Activated T-helper 9 cell treated with anti-CD3 and anti-CD28 coated beads, Interleukin-2, amount 50 U/mL, for 16 hours (primary cell): Measurements from ENCODE around the gene GRIA4.

Experiments
- DNase-seq: peaks from one replicate; pipeline ENCODE4 v3.0.0-alpha.2; 2020; ENCODE audit warnings: low read depth

GRIA4 gene

DNA sequence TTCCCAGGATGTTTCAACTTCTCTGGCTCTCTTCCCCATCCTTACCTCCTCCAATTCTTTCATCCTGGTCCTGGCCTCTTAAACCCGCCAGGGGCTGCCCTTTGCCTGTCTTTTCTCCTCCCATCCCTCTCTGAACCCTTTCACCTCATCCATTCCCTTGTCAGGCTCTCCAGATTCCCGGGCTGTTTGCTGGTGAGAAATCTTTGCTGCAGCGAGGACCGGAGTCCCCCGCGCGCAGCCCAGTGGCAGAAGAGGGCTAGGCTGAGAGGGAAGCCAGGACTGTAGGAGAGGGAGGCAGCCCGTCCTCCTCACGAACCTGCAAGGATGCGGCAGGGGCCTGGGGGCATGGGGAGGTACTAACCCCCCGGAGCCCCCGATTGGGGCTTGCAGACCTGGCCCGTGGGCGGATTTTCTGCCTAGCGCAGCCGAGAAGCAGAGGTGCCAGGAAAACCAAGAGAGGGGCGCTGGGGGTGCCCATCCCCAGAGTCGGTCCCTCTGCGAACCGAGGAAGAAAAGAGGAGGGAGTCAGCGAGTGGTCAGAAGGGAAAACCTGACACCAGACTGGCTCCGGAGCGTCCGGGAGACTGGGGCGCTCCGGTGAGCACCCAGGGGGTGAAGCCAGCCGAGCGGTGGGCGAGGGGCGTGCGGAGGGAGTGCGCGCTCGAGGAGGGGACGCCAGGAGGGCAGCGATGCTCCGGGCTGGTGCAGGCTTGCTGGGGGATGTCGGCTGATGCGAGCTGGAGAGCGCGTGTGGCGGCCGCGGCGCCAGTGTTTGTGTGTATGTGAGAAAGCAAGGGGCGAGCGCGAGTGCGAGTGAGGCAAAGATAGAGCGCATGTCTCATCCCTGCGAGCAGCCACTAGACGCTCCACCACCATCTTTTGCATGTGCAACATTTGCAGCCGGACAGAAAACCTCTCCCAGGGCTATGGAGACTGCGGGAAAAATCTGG lies at the start of gene GRIA4:
TSS of gene GRIA4 (plus strand) at position 242 of the 950 bp plus-strand sequence. CDS start 925 bp downstream, outside the sequence.
- DNase-seq: no peak

DNA sequence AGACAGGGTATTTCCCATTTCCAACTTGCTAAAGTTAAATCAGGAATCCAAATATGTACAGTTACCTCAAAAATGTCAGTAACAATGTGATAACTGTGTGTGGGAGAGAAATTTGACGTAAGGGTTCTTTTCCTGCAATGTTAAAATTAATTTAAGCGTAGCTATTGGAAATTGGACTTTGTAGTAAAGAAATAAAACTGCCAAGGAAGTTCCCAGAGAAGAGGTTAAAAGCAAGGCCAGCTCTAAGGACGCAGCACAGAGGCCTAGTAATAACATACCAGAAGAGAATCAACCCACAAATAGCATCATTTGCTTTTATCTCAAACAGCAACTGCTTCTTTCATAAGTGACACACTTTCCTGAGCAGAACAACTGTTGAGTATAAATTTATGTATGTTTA lies 36.8 kb upstream of the GRIA4 start:
- DNase-seq: no peak

DNA sequence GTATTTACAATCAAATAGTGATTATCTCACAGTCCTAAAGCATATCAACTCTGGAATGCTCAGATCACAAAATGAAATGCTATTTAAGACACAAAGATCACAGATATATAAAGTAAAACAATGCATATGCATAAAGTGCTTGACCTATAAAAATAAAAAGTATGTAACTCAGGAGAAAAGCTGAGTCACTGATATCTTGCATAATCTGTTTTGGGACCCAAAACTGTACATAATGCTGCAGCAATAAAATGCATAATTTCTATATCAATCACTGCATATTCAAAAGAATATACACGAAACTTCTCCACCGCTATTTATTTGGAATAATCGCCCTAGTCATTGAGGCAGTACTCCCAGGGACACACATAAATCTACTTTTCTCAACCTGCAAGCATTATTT lies 34.9 kb upstream of the GRIA4 start:
- no peak for DNase-seq

DNA sequence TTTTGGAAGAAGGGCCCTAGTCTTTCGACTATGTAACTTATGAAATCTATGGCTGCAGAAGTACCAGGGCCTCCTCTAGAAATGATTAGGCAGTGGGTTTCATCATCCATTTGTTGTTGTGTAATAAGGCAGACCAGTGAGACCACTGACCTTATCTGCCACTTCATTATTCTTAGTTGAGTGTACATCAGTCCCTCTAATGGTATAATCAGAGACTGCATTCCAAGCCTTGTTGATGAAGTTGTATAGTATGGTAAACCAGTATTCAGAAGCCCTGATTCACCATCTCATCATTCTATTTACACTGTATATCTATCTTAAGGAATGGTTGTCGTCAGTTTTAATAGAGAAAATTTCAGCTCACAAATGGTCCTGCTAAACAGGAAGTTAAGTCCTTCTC lies 32.2 kb upstream of the GRIA4 start:
- no peak for DNase-seq

DNA sequence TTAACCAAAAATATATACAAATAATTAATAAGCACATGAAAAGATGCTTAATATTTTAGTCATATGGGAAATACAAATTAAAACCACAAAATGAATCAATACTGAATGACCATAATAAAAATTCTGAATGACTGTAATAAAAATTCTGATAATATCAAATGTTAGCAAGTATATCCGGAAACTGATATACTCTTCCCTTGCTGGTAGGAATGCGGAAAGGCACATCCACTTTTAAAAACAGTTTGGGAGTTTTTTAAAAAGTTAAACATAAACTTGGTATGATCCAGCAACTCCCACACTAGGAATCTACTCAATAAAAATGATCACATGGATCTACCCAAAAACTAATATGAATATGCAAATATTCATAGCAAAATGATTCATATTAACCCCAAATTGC lies 30.8 kb upstream of the GRIA4 start:
- no peak for DNase-seq

DNA sequence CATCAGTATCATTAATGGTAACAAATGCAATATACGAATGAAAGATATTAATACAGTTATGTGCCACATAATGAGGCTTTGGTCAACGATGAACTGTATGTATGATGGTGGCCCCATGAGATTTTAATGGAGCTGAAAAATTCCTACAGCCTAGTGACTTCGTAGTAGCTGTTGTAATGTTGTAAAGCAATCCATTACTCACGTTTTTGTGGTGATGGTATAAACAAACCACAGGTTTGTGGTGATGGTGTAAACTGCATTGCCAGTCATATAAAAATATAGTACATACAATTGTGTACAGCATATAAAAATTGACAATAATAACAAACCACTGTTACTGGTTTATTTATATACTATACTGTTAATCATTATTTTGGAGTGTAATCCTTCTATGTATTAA lies 27.4 kb upstream of the GRIA4 start:
- DNase-seq: no peak

DNA sequence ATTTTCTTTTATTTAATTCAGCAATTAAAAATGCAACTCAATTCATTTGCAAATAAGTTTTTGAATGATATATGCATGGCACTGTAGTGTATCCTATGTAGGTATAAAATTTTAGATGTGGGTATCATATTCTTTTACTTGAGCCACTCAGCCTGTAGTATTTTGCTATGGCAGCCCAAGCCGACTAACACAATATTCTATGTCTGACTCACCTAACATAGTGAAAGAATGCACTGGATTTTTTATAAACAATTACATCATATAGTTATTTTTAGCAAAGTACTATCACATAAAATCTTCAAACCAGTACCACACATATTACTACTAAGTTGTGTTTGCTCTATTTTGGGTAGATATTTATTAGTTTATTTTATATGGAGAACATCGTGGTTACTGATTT lies 21.9 kb upstream of the GRIA4 start:
- no peak for DNase-seq

DNA sequence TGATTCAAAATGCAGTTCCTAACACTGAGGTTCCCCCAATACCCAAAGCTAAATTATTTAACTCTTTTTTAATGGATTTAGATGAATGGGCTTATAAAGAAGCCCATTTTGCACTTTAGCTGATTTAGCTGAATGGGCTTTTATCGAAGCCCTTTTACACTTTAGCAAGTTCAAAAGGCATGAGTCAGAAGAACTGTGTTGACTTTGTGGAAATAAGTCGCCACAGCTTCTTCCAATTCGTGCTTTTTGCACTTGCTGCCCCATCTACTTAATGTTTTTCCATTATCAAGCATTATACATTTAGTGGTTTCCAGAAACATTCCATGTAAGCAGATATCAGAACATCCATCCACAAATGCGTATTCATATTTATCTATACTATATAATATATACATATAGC lies 20.5 kb upstream of the GRIA4 start:
- DNase-seq: no peak

DNA sequence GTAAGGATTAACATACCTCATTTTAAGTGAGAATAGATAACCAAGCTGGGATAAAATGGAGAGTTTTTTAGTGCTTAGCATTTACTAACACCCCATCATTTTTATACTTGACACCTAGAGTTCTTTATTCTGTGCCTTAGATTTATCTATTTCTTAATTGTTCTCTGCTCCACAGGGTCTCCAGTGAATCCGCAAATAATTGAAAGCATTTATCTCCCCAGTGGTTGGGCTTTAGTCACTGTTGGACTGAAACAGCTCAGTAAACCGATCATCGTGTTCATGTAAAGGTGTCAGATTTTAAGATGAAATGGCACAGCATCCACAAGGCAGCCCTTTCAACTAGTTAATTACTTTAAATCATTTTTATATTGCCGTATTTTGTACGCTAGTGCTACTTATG lies 17.8 kb upstream of the GRIA4 start:
- DNase-seq: no peak

DNA sequence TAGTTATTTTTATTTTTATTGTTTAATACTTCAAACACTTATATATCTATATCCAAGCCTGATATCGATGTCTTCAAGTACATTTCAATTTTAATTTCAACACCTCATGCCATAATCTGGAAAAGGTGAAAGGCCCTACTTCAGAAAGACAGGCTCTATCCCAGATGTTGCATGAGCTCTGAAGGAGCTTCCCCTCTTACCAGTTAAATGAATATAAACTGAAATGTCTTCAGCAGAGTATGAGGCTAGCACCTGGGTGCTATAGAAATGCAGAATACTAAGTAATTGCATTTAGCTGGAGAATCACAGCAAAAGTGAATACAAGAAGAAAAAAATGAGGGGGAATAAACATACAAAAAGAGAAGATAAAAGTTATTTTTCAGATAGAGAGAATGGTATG lies 11.5 kb upstream of the GRIA4 start:
- DNase-seq: no peak

DNA sequence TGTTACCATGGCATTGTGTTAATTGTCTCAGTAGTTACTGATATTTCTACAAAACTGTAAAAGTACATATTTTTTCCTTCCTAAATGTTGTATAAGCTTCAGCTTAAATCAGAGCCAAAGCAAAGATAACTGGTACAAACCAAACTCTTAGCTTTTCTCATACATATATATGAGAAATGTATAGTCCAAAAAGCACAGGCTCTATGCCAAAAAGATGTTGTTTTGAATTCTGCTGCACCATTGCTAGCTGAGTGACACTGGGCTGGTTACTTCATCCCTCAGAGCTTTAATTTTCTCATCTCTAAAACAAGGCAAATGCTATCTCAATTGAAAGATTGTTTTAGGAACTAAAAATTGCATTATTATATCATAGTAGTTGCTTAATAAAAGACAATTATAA lies 6.7 kb upstream of the GRIA4 start:
- DNase-seq: no peak

DNA sequence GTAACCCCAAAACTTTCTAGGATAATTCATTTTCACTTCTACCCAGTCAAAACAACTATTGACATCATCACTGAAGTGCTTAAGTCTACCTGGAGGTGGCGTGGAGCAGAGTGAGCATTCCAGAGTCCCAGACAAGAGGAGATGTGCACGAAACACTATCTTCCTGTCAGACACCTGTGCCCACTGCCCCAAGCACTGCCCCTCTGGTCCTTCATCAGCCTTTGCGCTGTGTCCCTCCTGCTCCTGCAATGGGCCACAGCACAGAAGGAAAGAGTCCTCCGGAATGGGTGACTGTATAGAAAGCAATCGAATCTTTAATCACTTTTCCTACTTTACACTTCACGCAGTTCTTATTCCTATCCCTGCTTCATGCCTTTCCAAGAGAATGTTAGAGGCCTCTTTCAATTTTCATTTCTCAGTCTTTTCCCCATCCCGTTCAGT lies 512 bp upstream of the GRIA4 start:
- no peak for DNase-seq

DNA sequence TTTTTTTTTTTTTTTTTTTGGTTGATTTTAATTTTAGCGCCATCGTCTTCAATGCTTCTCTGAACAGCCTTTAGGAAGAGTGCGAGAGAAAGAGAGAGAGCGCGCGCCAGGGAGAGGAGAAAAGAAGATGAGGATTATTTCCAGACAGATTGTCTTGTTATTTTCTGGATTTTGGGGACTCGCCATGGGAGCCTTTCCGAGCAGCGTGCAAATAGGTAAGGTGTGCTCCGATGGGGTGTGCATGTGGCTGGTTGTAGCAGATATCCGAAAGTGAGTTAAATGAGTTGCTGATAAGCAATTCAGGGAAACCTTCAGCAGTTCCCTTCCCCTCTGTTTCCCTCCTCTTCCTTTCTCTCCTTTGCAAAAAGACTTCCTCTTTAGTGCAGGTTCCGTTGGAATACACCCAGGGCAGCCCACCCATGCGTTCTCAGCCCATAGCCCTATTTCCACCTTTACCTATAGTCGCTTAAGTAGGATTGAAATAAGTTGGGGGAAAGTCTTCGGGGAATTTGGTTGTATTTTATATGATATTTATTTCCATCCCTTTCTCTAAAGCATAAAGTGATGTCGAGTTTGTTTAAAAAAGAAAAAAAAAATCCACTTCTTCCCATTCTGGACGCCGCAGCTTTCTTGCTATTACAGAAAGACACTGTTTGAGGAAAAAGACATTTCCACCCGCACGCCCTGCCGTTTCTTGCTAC lies 1.1 kb downstream of the GRIA4 start:
- no peak for DNase-seq

DNA sequence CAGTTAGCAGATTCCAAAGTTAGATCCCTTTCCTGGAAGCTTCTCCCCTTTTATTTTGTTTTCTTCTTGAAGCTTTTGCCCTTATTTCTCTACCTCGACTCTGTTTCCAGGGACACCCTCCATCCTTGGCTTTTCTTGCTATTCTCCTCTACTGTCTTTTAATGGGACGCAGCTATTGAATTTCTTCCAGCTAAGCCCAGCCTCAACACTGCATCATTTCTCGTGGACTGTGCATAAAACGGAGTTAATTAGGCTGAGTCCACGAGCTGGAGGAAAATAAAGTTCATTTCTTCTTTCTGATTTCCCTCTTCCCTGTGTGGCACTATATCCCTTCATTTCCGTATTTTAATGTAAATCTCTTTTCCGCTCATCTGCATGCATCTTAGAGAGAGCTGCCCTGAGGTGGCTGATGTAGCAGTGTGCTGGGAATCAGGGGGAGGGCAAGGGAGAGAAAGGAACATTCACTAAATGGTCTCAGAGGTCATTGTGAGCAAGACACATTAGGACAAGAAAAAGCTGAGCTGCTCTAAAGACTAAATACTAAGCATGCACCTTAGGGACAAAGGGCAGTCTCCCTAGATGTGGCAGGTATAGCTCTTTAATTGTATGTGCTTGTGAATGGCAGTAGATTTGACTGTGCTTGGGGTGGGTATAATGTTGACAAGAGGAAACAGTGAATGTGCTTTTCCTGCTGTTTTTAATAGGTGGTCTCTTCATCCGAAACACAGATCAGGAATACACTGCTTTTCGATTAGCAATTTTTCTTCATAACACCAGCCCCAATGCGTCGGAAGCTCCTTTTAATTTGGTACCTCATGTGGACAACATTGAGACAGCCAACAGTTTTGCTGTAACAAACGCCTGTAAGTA lies 1.9 kb downstream of the GRIA4 start:
- DNase-seq: no peak

DNA sequence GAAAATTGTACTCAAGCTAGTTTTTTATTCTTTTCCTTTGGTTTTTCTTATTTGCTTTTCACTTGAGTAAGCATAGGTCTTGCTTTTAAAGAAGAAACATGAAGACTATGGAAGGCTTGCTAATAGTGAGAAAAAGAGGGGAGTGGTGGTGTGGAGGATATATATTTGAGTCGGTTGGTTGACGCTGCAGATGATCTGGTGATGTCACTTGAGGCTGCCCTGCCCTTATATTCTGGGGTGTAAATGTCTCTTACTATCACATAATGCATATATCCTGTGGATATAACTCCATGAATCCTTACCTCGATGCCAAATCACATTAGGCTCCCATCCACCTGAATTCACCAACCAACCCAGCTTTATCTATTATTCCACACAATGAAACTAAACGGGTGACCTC lies 2.9 kb downstream of the GRIA4 start:
- DNase-seq: no peak

DNA sequence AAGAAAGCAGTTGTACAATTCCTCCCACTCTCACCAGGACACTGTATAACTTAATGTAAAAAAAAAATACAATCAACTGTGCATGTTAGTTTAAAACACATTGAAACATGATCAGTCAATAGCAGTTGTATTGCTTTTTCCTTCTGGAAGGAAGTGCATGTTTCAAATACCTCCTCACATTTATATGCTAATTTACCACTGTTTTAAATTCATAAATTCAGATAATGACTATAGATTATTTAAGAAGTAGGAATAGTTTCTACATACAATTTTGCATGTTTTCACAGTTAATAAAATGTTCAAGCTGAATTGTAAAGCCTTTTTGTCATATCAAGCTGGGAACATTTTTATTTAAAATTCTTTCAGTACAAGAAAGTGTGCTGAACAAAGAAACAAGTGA lies 3.3 kb downstream of the GRIA4 start:
- DNase-seq: no peak

DNA sequence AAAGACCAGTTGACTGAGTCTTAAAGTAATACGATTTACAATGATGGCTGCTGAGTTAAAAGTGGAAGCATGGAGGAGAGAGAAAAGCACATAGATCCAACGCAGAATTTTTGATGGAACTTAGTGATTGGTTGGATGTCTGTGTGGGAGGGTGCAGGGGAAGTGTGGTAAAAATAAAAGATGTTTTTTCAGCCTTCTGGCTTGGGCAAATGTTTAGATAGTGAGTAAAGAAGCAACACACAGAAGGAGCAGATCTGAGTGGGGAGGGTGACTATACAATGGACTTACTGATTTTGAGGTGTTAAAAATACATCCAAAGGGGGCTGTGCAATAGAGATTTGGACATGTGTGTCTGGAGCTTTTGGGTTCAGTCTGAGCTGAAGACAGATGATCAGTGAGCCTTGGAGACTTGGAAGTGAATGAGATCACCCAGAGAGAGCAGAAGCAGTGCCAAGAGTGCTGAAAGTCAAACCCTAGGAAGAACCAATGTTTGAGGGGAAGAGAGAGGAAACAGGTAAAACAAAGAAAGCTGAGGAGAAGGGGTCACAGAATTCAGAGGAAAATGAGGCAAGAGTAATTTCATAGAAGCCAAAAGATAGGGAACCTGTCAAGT lies 8.6 kb downstream of the GRIA4 start:
- DNase-seq: no peak

DNA sequence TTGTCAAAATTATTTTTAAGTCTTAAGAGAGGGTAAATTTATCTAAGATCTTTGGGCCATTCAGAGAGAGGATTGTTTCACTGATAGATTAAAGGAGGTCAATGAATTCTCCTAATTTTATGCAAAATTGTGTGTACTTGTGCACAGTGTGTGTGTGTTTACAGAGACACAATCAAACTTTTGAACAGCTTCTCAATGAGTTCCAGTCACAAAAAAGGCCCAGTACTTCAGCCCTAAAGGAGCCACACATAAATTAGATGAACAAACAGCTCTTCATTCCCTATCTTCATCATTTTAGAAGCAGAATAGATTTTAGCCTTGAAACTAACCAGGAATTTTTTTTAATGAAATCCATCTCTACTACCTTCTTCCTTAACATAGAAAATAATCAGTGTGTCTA lies 9.7 kb downstream of the GRIA4 start:
- DNase-seq: no peak

DNA sequence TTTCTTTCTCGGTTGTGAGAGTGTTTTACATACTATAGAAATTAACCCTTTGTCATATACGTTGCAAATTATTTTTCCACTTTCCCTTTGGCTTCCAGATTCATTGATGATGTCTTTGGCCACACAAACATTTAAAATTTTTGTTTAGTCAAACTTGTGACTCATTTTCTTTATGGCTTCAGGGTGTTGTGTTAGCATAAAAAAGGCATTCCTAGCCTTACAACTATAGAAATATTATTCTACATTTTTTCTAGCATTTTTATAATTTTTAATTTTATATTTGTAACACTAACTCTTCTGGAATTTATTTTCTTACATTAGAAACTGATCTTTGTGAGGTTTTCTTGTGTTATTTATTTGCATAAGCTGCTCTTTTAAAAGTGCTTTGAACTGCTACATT lies 12.1 kb downstream of the GRIA4 start:
- DNase-seq: no peak

DNA sequence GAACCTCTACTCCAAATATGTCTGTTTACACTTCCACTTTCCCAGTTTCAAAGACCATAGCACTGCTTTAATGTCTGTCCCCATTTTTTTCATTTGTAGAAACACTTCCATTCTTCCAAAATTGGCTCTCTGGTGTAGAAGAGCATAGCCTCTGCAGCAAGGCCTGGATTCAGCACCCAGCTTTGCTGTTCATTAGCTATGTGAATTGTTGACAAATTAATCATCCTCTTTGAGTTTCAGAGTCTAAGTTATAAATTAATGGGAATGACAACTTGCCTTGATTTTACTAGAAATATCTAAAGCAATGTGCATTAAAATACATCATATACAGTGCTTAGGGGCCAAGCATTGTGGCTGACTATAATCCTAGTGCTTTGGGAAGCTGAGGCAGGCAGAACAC lies 22.4 kb downstream of the GRIA4 start:
- DNase-seq: no peak

DNA sequence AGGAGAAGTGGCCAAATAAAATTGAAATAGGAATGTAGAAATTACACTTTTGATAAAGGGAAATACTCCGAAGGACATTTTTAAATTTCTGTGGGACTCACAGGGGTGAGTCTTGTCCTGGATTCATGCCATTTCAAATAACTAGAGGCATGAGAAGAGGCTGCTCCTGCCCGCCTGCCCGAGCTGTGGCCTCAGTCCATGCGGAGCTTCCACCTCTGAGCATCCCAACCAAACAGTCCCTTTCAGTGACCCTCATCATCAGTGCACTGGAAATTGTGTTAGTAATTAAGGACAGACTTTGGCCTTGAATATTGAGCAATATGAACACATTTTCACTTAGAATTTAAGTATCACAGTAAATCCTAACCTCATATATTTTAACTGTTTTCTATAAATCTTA lies 25.6 kb downstream of the GRIA4 start:
- DNase-seq: no peak

DNA sequence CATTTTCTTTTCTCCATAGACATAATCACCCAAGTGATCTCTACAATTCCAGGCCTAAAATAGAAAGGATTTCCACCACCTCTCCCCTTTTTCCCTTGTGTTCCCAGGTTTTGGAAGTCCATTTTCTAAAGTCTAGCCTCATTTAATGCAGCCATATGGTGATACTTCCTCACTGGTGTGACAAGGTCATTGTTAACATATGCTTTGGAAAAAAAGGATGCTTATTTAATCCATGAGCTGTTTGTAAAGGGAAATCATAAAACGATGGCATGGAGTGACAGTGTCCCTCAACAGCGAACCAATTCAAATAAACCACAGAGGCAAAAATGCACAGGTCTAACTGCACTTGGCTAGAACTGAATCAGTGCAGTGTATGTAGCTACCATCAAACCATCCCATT lies 26.6 kb downstream of the GRIA4 start:
- DNase-seq: no peak
